Gastroesophageal sphincter (tissue), 2 donors: ENCODE data around the gene RBM38.

Experiments used
- EP300 ChIP-seq: sonication (generic); formaldehyde crosslinking; IDR thresholded peaks from one replicate; pipeline ENCODE4 v1.6.1; 2017; ENCODE audit warnings: antibody characterized with exemption, mild to moderate bottlenecking
- POLR2A ChIP-seq, 2 donors: fragments of 450-650 bp; IDR thresholded peaks; one replicate each; pipeline ENCODE4 v1.6.1; 2017; ENCODE audit warnings: antibody characterized with exemption in 2 of 2, mild to moderate bottlenecking in 2 of 2, moderate library complexity in 1 of 2

DNA sequence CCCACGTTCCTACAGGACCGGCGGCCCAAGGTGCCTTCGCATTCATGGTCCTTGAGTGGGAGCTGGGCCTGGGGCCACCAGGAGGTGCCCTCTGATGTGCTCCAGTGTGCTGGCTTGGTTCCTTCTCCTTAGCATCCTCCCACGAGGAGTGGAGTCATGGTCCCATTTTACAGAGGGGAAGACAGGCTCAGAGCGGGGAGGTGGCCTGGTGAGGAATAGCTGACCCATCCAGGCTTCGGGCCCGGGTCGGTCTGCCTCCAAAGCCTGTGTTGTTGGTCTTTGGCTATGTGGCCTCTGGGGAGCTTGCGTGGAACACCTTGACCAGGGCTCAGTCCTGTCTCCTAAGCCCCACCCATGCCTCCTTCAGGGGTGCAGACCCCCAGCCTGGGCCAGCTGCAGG is 22.8 kb downstream of the RBM38 start:
- TF ChIP-seq POLR2A (IDR thresholded peaks at IDR 0.05): no peak
- TF ChIP-seq EP300: no peak
